Adrenal gland (tissue), 12 donors: Measurements from ENCODE around the gene SDK1. TPM values are rescaled to one million over a fixed set of nuclear protein-coding genes. Genes with fewer than 3 reads are reported as not detected.

Experiments used
- DNase-seq, 7 donors: peaks; one replicate each; pipeline ENCODE4 v3.0.0-alpha.2; 2019 to 2020
- H3K27ac ChIP-seq, 5 donors: fragments of 200-600 bp; sonication (generic) in 4 of 5; 1 replicate in 3 of 5; 2 replicates in 2 of 5; pipeline versions ENCODE4 v1.5.1 to v1.8.0; 2016 to 2020; ENCODE audit warnings: mild to moderate bottlenecking in 1 of 5
- H3K27me3 ChIP-seq: fragments of 200-600 bp; 2 replicates; pipeline ENCODE4 v1.8.0; 2021
- H3K36me3 ChIP-seq, 2 donors: fragments of 200-600 bp; replicated peaks in 1 of 2; 1 replicate in 1 of 2; 2 replicates in 1 of 2; pipeline versions ENCODE4 v1.5.1 to v1.8.0; 2018 to 2022
- H3K4me1 ChIP-seq, 2 donors: fragments of 200-600 bp; replicated peaks in 1 of 2; 1 replicate in 1 of 2; 2 replicates in 1 of 2; pipeline versions ENCODE4 v1.5.1 to v1.8.0; 2018 to 2021
- H3K4me3 ChIP-seq, 4 donors: fragments of 200-600 bp; sonication (generic) in 3 of 4; one replicate each; pipeline ENCODE4 v1.5.1; 2016 to 2018
- H3K9me3 ChIP-seq, 3 donors: fragments of 200-600 bp; sonication (generic) in 1 of 3; replicated peaks in 1 of 3; 1 replicate in 2 of 3; 2 replicates in 1 of 3; pipeline versions ENCODE4 v1.5.1 to v1.8.0; 2016 to 2021
- POLR2A ChIP-seq, 2 donors: fragments of 450-650 bp; IDR thresholded peaks; one replicate each; pipeline ENCODE4 v1.6.1; 2017; ENCODE audit warnings: antibody characterized with exemption in 2 of 2, mild to moderate bottlenecking in 2 of 2, moderate library complexity in 1 of 2
- WGBS, 4 donors: extraction: QIAGEN DNeasy Blood & Tissue Kit in 2 of 4; methylation state at CpG; one replicate each; pipeline versions ENCODE4 v1.1.5 to v1.1.7; 2013 to 2017; 5-methylcytosine and 5-hydroxymethylcytosine counted together
- intact Hi-C, 2 donors: fragments of 100-400 bp; cut with DNase I; formaldehyde crosslinking; loops; one replicate each; pipeline versions ENCODE4 v1.14.1 to v1.15.0; 2022 to 2023
- polyA plus RNA-seq, 3 donors: library from polyadenylated mRNA; stranded (reverse); fragments of 200-250 nt in 2 of 3; fragments of 350-450 nt in 1 of 3; fragmentation: Illumina TruSeq in 1 of 3; extraction: RNeasy Lipid Tissue Mini Kit (QIAGEN cat#74804) in 1 of 3; gene quantifications; one replicate each; pipeline ENCODE4 v1.2.3, GENCODE V29; 2013 to 2014
- total RNA-seq, 9 donors: library from RNA; depleted of rRNA in 4 of 9; stranded (reverse); fragments of >200 nt in 4 of 9; fragments of 120-200 nt in 1 of 9; fragmentation: NEBNext Ultra II Directional in 1 of 9; extraction: Animal tissue kit (Norgen Biotek cat#: 25700) in 1 of 9; gene quantifications; one replicate each; pipeline versions ENCODE4 v1.1.0 to v1.2.4, GENCODE V29; 2013 to 2023
- TF ChIP-seq, protein P1 (sequence below), 6 experiments: fragments of 450-650 bp in 4 of 6; fragments of 200-600 bp in 2 of 6; sonication (generic) in 1 of 6; IDR thresholded peaks; 1 replicate in 5 of 6; 2 replicates in 1 of 6; pipeline versions ENCODE4 v1.5.1 to v1.8.0; 2016 to 2021; ENCODE audit warnings: antibody characterized with exemption in 6 of 6, mild to moderate bottlenecking in 2 of 6, moderate library complexity in 1 of 6
- donor health status: healthy with polysubstance abuse.
- donor health status: Bipolar disorder and iron deficiency.
- donor health status: DM: yes; HTN: yes; CAD: no.
- donor health status: DM: no; HTN: no; CAD: no.
- donor health status: DM: no; HTN: no; CAD: no.
- donor health status: DM: yes; HTN: yes; CAD: no.

Gene SDK1
- total and polyA plus RNA-seq, 12 donors: 0.50 to 3.6 (median 1.5) TPM

- 57 to 84% (median 80%) methylated on average over 4 of the region's 4 CpGs for WGBS, 4 donors
- Histone ChIP-seq H3K36me3 (no peaks in the 10 kb centered on the region), H3K27ac (no peak overlapping the region), H3K27me3 (no peaks in the 10 kb centered on the region), H3K4me3 (no peak overlapping the region), H3K4me1 (no peaks in the 10 kb centered on the region), H3K9me3 (no peaks in the 10 kb centered on the region)
- intact Hi-C loops: no loop called here
- TF ChIP-seq, protein P1, sequence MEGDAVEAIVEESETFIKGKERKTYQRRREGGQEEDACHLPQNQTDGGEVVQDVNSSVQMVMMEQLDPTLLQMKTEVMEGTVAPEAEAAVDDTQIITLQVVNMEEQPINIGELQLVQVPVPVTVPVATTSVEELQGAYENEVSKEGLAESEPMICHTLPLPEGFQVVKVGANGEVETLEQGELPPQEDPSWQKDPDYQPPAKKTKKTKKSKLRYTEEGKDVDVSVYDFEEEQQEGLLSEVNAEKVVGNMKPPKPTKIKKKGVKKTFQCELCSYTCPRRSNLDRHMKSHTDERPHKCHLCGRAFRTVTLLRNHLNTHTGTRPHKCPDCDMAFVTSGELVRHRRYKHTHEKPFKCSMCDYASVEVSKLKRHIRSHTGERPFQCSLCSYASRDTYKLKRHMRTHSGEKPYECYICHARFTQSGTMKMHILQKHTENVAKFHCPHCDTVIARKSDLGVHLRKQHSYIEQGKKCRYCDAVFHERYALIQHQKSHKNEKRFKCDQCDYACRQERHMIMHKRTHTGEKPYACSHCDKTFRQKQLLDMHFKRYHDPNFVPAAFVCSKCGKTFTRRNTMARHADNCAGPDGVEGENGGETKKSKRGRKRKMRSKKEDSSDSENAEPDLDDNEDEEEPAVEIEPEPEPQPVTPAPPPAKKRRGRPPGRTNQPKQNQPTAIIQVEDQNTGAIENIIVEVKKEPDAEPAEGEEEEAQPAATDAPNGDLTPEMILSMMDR (IDR thresholded peaks at IDR 0.05): no peak
- TF ChIP-seq POLR2A (IDR thresholded peaks at IDR 0.05): no peak
- no peak for DNase-seq
Observed at GRCh38 chr7:4037308-4037707, 736.3 kb downstream of the SDK1 start.

GRCh38 chr7:4037877-4038276, 736.8 kb downstream of the SDK1 start:
- WGBS, 4 donors: 70 to 77% (median 73%) methylated on average over 2 to 4 of the region's 4 CpGs
- H3K36me3 ChIP-seq: no peaks in the 10 kb centered on the region
- TF ChIP-seq, protein P1 (IDR thresholded peaks at IDR 0.05): no peak
- TF ChIP-seq POLR2A (IDR thresholded peaks at IDR 0.05): no peak
- H3K27me3 ChIP-seq: no peaks in the 10 kb centered on the region
- no peaks in the 10 kb centered on the region for H3K4me1 ChIP-seq
- H3K9me3 ChIP-seq: no peaks in the 10 kb centered on the region
- intact Hi-C loops: no loop called here
- no peak overlapping the region for H3K27ac ChIP-seq
- no peak overlapping the region for H3K4me3 ChIP-seq
- peak in 1 of 7 donors; percentile 25 for DNase-seq

DNA sequence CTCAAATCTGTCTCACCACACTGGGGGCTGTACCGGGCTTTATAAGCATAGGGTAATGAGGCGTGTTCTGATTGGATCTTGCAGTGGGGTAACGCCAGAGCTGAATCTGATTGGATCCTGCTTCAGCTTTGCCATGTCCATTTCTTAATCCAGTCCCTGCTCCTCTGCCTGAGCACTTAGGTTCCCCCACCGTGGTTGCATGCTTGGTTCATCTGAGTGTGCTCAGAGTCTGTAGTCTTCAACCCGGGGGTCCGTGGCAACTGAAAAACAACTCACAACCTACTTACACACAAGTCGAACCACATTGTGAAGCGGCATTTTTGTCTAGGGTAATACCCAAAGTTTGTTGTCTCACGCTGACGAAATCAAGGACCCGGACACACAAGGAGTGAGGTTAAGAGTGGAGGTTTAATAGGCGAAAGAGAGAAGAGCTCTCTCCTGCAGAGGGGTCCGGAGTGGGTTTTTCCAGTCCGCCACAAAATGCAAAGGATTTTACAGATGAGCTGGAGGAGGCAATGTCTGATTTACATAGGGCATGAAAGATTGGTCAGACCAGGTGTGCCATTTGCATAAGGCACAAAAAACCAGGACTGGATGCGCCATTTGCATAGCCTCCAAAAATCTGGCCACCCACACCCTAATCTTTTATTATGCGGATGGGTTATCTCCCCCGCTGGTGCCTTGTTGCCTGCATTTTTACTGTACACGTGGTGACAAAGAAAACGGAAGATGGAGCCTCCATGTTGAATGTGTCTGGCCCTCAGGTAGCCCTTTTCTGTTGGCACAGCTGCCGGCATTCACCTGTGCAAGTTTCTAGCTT, 739.3 kb downstream of the SDK1 start:
- no peaks in the 10 kb centered on the region for H3K27me3 ChIP-seq
- peak in 1 of 7 donors; percentile 21 for DNase-seq
- TF ChIP-seq, protein P1 (IDR thresholded peaks at IDR 0.05): no peak
- no peak for TF ChIP-seq POLR2A (IDR thresholded peaks at IDR 0.05)
- no peaks in the 10 kb centered on the region for H3K9me3 ChIP-seq
- H3K4me3 ChIP-seq: no peak overlapping the region
- 72 to 81% (median 78%) methylated on average over 20 of the region's 20 CpGs for WGBS, 4 donors
- no peak overlapping the region for H3K27ac ChIP-seq
- no peaks in the 10 kb centered on the region for H3K36me3 ChIP-seq
- H3K4me1 ChIP-seq: no peaks in the 10 kb centered on the region
- intact Hi-C loops: no loop called here

DNA sequence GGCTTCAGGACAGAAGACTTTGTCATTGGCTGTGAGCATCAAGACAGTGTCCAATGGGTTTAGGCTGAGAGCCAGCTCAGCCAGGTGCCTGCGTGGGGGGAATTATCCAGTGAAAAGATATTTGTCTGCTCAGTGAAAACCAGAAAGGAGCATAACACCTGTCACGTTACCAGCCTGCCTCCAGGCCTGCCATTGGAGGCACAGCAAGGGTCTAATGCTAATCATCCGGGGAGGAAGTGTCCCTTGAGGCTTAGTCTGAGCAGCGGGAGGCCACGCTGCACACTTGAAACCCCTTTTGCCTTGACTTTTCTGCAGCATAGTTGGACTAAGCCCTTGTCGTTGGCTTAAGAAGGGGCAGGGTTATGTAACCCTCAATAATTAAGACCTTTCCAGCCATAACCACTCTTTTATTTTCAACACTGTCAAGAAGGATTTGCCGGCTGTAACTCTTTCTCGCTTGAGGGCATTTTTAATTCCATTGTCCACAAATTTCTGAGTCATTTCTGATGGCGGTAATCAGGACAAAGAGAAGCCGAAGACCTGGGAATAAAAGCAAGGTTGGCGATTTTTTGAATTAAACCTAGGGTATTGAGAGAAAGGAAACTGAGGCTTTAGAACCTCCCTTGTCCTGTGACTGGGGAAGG, 741.5 kb downstream of the SDK1 start:
- H3K36me3 ChIP-seq: no peaks in the 10 kb centered on the region
- no peak overlapping the region for H3K4me3 ChIP-seq
- no peak overlapping the region for H3K27ac ChIP-seq
- intact Hi-C loops: no loop called here
- no peaks in the 10 kb centered on the region for H3K27me3 ChIP-seq
- H3K4me1 ChIP-seq: no peaks in the 10 kb centered on the region
- DNase-seq: peak in 1 of 7 donors; percentile 24
- 56 to 68% (median 64%) methylated on average over 10 to 11 of the region's 11 CpGs for WGBS, 4 donors
- TF ChIP-seq, protein P1 (IDR thresholded peaks at IDR 0.05): no peak
- TF ChIP-seq POLR2A (IDR thresholded peaks at IDR 0.05): no peak
- no peaks in the 10 kb centered on the region for H3K9me3 ChIP-seq
